IPS-18c (cell line): Measurements from ENCODE around the gene JAKMIP1.
"Not testable (repeated sequence)": the region's sequence is repeated elsewhere in the genome, so short reads cannot be mapped to it uniquely, and the experiment has no call there.

Experiments used
- H3K4me3 ChIP-seq: 2 replicates; pipeline ENCODE4 v1.7.0; 2013; ENCODE audit warnings: low read depth, mild to moderate bottlenecking, low read length, moderate library complexity; ENCODE audit not compliant: insufficient read depth
- H3K9me3 ChIP-seq: one replicate; pipeline ENCODE4 v1.6.1; 2013; ENCODE audit warnings: mild to moderate bottlenecking, low read length, moderate library complexity; ENCODE audit not compliant: control insufficient read depth, insufficient read depth

The JAKMIP1 gene

GRCh38 chr4:6142511-6142910 lies 57.8 kb downstream of the JAKMIP1 start:
- no peak overlapping the region for H3K4me3 ChIP-seq
- no peaks in the 10 kb centered on the region for H3K9me3 ChIP-seq

GRCh38 chr4:6141554-6141953 lies 58.8 kb downstream of the JAKMIP1 start:
- no peak overlapping the region for H3K4me3 ChIP-seq
- H3K9me3 ChIP-seq: no peaks in the 10 kb centered on the region

- H3K9me3 ChIP-seq, H3K4me3 ChIP-seq: not testable (repeated sequence)
Measured at GRCh38 chr4:6141021-6141420, 59.3 kb downstream of the JAKMIP1 start.

- no peak overlapping the region for H3K4me3 ChIP-seq
- H3K9me3 ChIP-seq: no peaks in the 10 kb centered on the region
Measured at GRCh38 chr4:6137747-6138135, 62.6 kb downstream of the JAKMIP1 start.

GRCh38 chr4:6137027-6137746 lies 63.2 kb downstream of the JAKMIP1 start:
- H3K9me3 ChIP-seq: no peaks in the 10 kb centered on the region
- no peak overlapping the region for H3K4me3 ChIP-seq

GRCh38 chr4:6134612-6135220 lies 65.6 kb downstream of the JAKMIP1 start:
- H3K9me3 ChIP-seq: no peaks in the 10 kb centered on the region
- H3K4me3 ChIP-seq: no peak overlapping the region

- no peaks in the 10 kb centered on the region for H3K9me3 ChIP-seq
- H3K4me3 ChIP-seq: no peak overlapping the region
Measured at GRCh38 chr4:6132716-6133115, 67.6 kb downstream of the JAKMIP1 start.

GRCh38 chr4:6128221-6128850 lies 72.0 kb downstream of the JAKMIP1 start:
- Histone ChIP-seq H3K9me3 (no peaks in the 10 kb centered on the region), H3K4me3 (no peak overlapping the region)

GRCh38 chr4:6126971-6127745 lies 73.2 kb downstream of the JAKMIP1 start:
- no peak overlapping the region for H3K4me3 ChIP-seq

GRCh38 chr4:6125103-6125651 lies 75.2 kb downstream of the JAKMIP1 start:
- no peak overlapping the region for H3K4me3 ChIP-seq

More at GRCh38 chr4:6126971-6127745, 73.2 kb downstream of the JAKMIP1 start:
- no peaks in the 10 kb centered on the region for H3K9me3 ChIP-seq

GRCh38 chr4:6124386-6125102 lies 75.8 kb downstream of the JAKMIP1 start:
- H3K4me3 ChIP-seq: no peak overlapping the region
- H3K9me3 ChIP-seq: no peaks in the 10 kb centered on the region

More at GRCh38 chr4:6125103-6125651, 75.2 kb downstream of the JAKMIP1 start:
- no peaks in the 10 kb centered on the region for H3K9me3 ChIP-seq

- H3K4me3 ChIP-seq: no peak overlapping the region
- H3K9me3 ChIP-seq: no peaks in the 10 kb centered on the region
Measured at GRCh38 chr4:6123976-6124375, 76.4 kb downstream of the JAKMIP1 start.

GRCh38 chr4:6123541-6123940 lies 76.8 kb downstream of the JAKMIP1 start:
- no peak overlapping the region for H3K4me3 ChIP-seq

GRCh38 chr4:6123116-6123515 lies 77.2 kb downstream of the JAKMIP1 start:
- Histone ChIP-seq H3K9me3 (no peaks in the 10 kb centered on the region), H3K4me3 (no peak overlapping the region)

More at GRCh38 chr4:6123541-6123940, 76.8 kb downstream of the JAKMIP1 start:
- H3K9me3 ChIP-seq: no peaks in the 10 kb centered on the region

GRCh38 chr4:6122496-6122895 lies 77.9 kb downstream of the JAKMIP1 start:
- H3K4me3 ChIP-seq: no peak overlapping the region
- H3K9me3 ChIP-seq: no peaks in the 10 kb centered on the region

GRCh38 chr4:6121941-6122340 lies 78.4 kb downstream of the JAKMIP1 start:
- H3K4me3 ChIP-seq: no peak overlapping the region
- no peaks in the 10 kb centered on the region for H3K9me3 ChIP-seq
